ENCODE data around the gene IL1A. TPM values are rescaled to one million over a fixed set of nuclear protein-coding genes. Genes with fewer than 3 reads are reported as not detected.

The IL1A gene
- total and polyA plus RNA-seq, 10 of the 15 experiments (the other 5 are each of a cell fraction or from before 2014, with no cell fraction given): 0.10 to 8.7 (median 6.9) TPM

- SMC1A ChIA-PET (ENCODE audit: uncharacterized antibody, unreplicated experiment): interaction anchor here (0.7 to 1.5 kb wide), 7 partner anchors 10 to 134 kb away, joined by 3 to 6 read pairs (median 3); no protein-coding TSS in a partner anchor
- TF ChIP-seq KLF5 (IDR thresholded peaks at IDR 0.05; ENCODE audit: partially characterized antibody): no peak
- TF ChIP-seq, protein P1, sequence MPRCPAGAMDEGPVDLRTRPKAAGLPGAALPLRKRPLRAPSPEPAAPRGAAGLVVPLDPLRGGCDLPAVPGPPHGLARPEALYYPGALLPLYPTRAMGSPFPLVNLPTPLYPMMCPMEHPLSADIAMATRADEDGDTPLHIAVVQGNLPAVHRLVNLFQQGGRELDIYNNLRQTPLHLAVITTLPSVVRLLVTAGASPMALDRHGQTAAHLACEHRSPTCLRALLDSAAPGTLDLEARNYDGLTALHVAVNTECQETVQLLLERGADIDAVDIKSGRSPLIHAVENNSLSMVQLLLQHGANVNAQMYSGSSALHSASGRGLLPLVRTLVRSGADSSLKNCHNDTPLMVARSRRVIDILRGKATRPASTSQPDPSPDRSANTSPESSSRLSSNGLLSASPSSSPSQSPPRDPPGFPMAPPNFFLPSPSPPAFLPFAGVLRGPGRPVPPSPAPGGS (IDR thresholded peaks at IDR 0.05; ENCODE audit: borderline replicate concordance, insufficient read depth, low read depth, low read length, poor library complexity, severe bottlenecking): peak; percentile 44
- Histone ChIP-seq H3K4me2 (ENCODE audit: control insufficient read depth, insufficient read depth) (no peak overlapping the region), H3K79me2 (ENCODE audit: control insufficient read depth, insufficient read depth, low read length) (no peaks in the 10 kb centered on the region), H4K20me1 (ENCODE audit: control insufficient read depth, insufficient read depth) (no peaks in the 10 kb centered on the region), H3K27me3 (replicated peaks in 1 of 2; ENCODE audit: control insufficient read depth in 2 of 2, insufficient read depth in 2 of 2, low read length in 1 of 2) (no peaks in the 10 kb centered on the region), H3K9me3 (replicated peaks; ENCODE audit: control insufficient read depth, insufficient read depth, low read length) (no peaks in the 10 kb centered on the region), H3K4me3 (no peak overlapping the region), H3K27ac (ENCODE audit: control insufficient read depth, insufficient read depth) (no peak overlapping the region), H3K36me3 (ENCODE audit: control insufficient read depth in 2 of 2, insufficient read depth in 2 of 2, low read length in 1 of 2) (no peaks in the 10 kb centered on the region), H3K4me1 (ENCODE audit: control insufficient read depth, insufficient read depth, low read length) (peaks cover 7% of the 10 kb centered on the region), H2AFZ (ENCODE audit: control insufficient read depth, low read depth, low read length) (no peak overlapping the region), H3K9ac (ENCODE audit: control insufficient read depth, insufficient read depth, low read length) (no peak overlapping the region)
- CTCF ChIA-PET: interaction anchor here (1.2 kb wide), 1 partner anchor 37 kb away, joined by 5 read pairs; no protein-coding TSS in a partner anchor
- no TSS peak for BruUV-seq (replicated peaks)
- intact Hi-C loops (cut with micrococcal nuclease; ENCODE audit: unreplicated experiment): no loop called here
- FAIRE-seq (no peak), ATAC-seq (no peak), DNase-seq (ENCODE audit: low read depth, low spot score) (no peak)
- POLR2A ChIA-PET: interaction anchor here (1.1 kb wide), 1 partner anchor 44 kb away, joined by 3 read pairs; no protein-coding TSS in a partner anchor
- RAD21 ChIA-PET (ENCODE audit: unreplicated experiment): interaction anchor here (0.7 to 1.0 kb wide), 2 partner anchors 67 to 122 kb away, joined by 3 read pairs; no protein-coding TSS in a partner anchor
- WGBS (ENCODE audit: insufficient coverage, insufficient replicate concordance, low lambda C conversion rate, missing lambda C conversion rate): 84% methylated on average over 7 of the region's 7 CpGs
- in situ Hi-C loops (cut with MboI): no loop called here
Observed at GRCh38 chr2:112819081-112819480, 34.8 kb upstream of the IL1A start.

DNA sequence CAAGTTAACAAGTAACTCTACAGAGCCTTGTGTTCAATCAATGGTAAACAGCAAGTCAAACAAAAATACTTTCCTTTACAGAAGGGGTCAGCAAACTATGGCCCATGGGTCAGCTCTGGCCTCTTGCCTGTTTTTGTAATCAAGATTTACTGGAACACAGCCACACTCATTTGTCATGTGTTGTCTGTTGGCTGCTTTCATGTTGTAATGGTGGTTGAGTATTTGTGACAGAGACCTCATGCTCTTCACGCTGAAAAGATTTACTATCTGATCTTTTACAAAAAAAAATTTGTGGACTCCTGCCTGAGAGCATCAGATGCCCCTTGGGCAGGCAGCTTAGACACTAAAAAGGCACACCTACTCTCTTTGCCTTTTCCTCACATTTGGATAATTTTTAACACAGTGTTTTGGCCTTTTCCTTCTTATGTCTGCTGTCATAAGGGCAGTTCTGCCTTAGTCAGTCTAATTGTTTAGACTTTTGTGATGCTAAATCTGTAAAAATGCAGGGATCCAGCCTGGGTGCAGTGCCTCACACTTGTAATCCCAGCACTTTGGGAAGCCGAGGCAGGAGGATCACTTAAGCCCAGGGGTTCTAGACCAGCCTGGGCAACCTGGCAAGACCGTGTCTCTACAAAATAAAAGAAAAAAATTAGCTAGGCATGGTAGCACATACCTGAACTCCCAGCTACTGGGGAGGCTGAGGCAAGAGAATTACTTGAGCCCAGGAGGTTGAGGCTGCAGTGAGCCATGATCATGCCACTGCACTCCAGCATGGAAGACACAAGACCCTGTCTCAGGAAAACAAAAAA lies 34.0 kb upstream of the IL1A start:
- in situ Hi-C loops (cut with MboI): no loop called here
- intact Hi-C loops (cut with micrococcal nuclease; ENCODE audit: unreplicated experiment): no loop called here
- Histone ChIP-seq H3K79me2 (ENCODE audit: control insufficient read depth, insufficient read depth, low read length) (no peaks in the 10 kb centered on the region), H3K4me1 (ENCODE audit: control insufficient read depth, insufficient read depth, low read length) (peaks cover 6% of the 10 kb centered on the region), H3K36me3 (ENCODE audit: control insufficient read depth in 2 of 2, insufficient read depth in 2 of 2, low read length in 1 of 2) (no peaks in the 10 kb centered on the region), H3K4me2 (ENCODE audit: control insufficient read depth, insufficient read depth) (no peak overlapping the region), H2AFZ (ENCODE audit: control insufficient read depth, low read depth, low read length) (no peak overlapping the region), H3K9me3 (replicated peaks; ENCODE audit: control insufficient read depth, insufficient read depth, low read length) (no peaks in the 10 kb centered on the region), H3K9ac (ENCODE audit: control insufficient read depth, insufficient read depth, low read length) (no peak overlapping the region), H3K4me3 (no peak overlapping the region), H3K27me3 (replicated peaks in 1 of 2; ENCODE audit: control insufficient read depth in 2 of 2, insufficient read depth in 2 of 2, low read length in 1 of 2) (no peaks in the 10 kb centered on the region), H4K20me1 (ENCODE audit: control insufficient read depth, insufficient read depth) (no peaks in the 10 kb centered on the region), H3K27ac (ENCODE audit: control insufficient read depth, insufficient read depth) (no peak overlapping the region)
- no peak for DNase-seq (ENCODE audit: low read depth, low spot score)
- RAD21 ChIA-PET (ENCODE audit: unreplicated experiment): interaction anchor here (0.6 to 1.0 kb wide), 3 partner anchors 68 to 124 kb away, joined by 3 read pairs; no protein-coding TSS in a partner anchor
- FAIRE-seq: no peak
- WGBS (ENCODE audit: insufficient coverage, insufficient replicate concordance, low lambda C conversion rate, missing lambda C conversion rate): 76% methylated on average over 3 of the region's 3 CpGs
- ATAC-seq: no peak
- SMC1A ChIA-PET (ENCODE audit: uncharacterized antibody, unreplicated experiment): interaction anchor here (1.0 to 1.5 kb wide), 4 partner anchors 9 to 22 kb away, joined by 3 to 4 read pairs (median 3); no protein-coding TSS in a partner anchor
- CTCF ChIA-PET: interaction anchor here (0.7 kb wide), 1 partner anchor 84 kb away, joined by 5 read pairs; no protein-coding TSS in a partner anchor
- POLR2A ChIA-PET: interaction anchor here (1.5 kb wide), 1 partner anchor 18 kb away, joined by 5 read pairs; the partner anchor contains the start of gene IL1B
- no peak for TF ChIP-seq MTA3 (IDR thresholded peaks at IDR 0.05; ENCODE audit: borderline replicate concordance, low read length)
- no peak for TF ChIP-seq IKZF2 (IDR thresholded peaks at IDR 0.05)
- TF ChIP-seq, protein P2, sequence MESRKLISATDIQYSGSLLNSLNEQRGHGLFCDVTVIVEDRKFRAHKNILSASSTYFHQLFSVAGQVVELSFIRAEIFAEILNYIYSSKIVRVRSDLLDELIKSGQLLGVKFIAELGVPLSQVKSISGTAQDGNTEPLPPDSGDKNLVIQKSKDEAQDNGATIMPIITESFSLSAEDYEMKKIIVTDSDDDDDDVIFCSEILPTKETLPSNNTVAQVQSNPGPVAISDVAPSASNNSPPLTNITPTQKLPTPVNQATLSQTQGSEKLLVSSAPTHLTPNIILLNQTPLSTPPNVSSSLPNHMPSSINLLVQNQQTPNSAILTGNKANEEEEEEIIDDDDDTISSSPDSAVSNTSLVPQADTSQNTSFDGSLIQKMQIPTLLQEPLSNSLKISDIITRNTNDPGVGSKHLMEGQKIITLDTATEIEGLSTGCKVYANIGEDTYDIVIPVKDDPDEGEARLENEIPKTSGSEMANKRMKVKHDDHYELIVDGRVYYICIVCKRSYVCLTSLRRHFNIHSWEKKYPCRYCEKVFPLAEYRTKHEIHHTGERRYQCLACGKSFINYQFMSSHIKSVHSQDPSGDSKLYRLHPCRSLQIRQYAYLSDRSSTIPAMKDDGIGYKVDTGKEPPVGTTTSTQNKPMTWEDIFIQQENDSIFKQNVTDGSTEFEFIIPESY (IDR thresholded peaks at IDR 0.05): no peak
- no peak for TF ChIP-seq IKZF1 (conservative IDR thresholded peaks at IDR 0.05)
- no TSS peak for BruUV-seq (replicated peaks)

Data from GM12878 (cell line).